Glutamatergic neuron (in vitro differentiated cells): ENCODE data around the gene ROR1. TPM values are rescaled to one million over a fixed set of nuclear protein-coding genes. Genes with fewer than 3 reads are reported as not detected.
"Not testable (repeated sequence)": the region's sequence is repeated elsewhere in the genome, so short reads cannot be mapped to it uniquely, and the experiment has no call there.

Experiments
- DNase-seq: peaks from one replicate; pipeline ENCODE4 v3.0.0; 2022
- H3K27ac Mint-ChIP-seq: one replicate; pipeline ENCODE4 v1.8.0; 2020; ENCODE audit warnings: mild to moderate bottlenecking, mixed read lengths, inconsistent platforms; ENCODE audit not compliant: unreplicated experiment
- H3K27me3 Mint-ChIP-seq: one replicate; pipeline ENCODE4 v1.8.0; 2020; ENCODE audit warnings: mild to moderate bottlenecking, moderate library complexity, mixed read lengths, inconsistent platforms; ENCODE audit not compliant: unreplicated experiment
- H3K36me3 Mint-ChIP-seq: one replicate; pipeline ENCODE4 v1.8.0; 2020; ENCODE audit warnings: mild to moderate bottlenecking, mixed read lengths, inconsistent platforms; ENCODE audit not compliant: unreplicated experiment
- H3K4me1 Mint-ChIP-seq: one replicate; pipeline ENCODE4 v1.8.0; 2020; ENCODE audit warnings: mild to moderate bottlenecking, low read depth, mixed read lengths, inconsistent platforms; ENCODE audit not compliant: unreplicated experiment
- H3K4me3 Mint-ChIP-seq: one replicate; pipeline ENCODE4 v1.8.0; 2020; ENCODE audit warnings: mild to moderate bottlenecking, mixed read lengths, inconsistent platforms; ENCODE audit not compliant: unreplicated experiment
- H3K9me3 Mint-ChIP-seq: one replicate; pipeline ENCODE4 v1.8.0; 2020; ENCODE audit warnings: mild to moderate bottlenecking, moderate library complexity, mixed read lengths, inconsistent platforms; ENCODE audit not compliant: unreplicated experiment
- total RNA-seq: library from RNA; stranded (reverse); fragmentation: NEBNext Ultra II Directional; extraction: Animal tissue kit (Norgen Biotek cat#: 25700); gene quantifications from one replicate; pipeline ENCODE4 v1.2.1, GENCODE V29; 2021; ENCODE audit not compliant: unreplicated experiment
- TF ChIP-seq, protein P1 (sequence below): fragments of 200-600 bp; sonication (generic); IDR thresholded peaks from one replicate; pipeline ENCODE4 v1.5.0; 2021; ENCODE audit not compliant: partially characterized antibody, unreplicated experiment

The ROR1 gene
- total RNA-seq, 1 donor from 2014 or later, result 11.3 TPM

DNA sequence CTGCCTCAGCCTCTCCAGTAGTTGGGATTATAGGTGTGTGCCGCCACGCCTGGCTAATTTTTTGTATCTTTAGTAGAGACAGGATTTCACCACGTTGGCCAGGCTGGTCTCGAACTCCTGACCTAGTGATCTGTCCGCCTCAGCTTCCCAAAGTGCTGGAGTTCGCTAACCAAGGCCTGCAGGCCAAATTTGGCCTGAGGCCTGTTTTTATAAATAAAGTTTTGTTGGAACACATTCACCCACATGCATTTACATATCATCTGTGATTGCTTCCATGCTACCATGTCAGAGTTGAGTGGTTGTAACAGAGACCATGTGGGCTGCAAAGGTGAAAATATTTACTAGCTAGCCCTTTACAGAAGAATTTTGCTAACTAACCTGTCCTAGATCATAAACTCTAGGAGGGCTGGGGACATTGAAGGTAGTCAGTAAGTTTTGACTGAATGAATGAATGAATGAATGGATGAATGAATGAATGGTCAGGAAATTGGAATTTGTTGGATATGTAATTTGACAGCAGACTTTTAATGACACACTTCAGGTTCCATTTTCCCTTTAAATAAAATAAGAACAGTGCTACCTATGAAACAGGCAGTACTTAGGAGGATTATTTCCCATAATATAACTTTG is 38.4 kb downstream of the ROR1 start:
- Mint-ChIP-seq H3K36me3 (peaks cover 17% of the 10 kb centered on the region), H3K4me3 (no peak overlapping the region), H3K27ac (no peak overlapping the region)

DNA sequence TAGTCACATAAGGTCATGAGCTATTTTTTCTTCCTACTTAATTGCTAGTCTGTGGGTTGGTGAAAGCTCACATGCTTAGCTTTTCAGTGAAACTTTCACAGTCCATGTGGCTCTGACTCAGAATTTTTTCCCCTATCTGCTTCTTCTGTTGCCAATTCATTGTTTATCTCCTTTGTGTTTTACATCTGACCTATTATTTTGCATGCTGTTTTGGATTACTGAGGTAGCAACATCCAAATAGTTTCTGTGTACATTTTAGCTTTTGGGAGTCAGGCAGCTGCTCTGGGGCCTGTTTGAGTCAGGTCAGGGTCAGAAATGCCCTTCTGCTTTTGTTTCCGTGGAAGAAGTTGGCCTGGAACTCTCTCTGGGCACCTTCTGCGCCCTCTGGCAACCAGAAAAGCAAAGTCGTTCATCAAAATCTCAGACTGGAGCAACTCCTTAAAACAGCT is 40.0 kb downstream of the ROR1 start:
- peaks cover 20% of the 10 kb centered on the region for H3K4me1 Mint-ChIP-seq
- no peak overlapping the region for H3K27ac Mint-ChIP-seq
- peaks cover 17% of the 10 kb centered on the region for H3K36me3 Mint-ChIP-seq
- H3K9me3 Mint-ChIP-seq, result peaks cover 7% of the 10 kb centered on the region
- no peak overlapping the region for H3K4me3 Mint-ChIP-seq
- TF ChIP-seq, protein P1, sequence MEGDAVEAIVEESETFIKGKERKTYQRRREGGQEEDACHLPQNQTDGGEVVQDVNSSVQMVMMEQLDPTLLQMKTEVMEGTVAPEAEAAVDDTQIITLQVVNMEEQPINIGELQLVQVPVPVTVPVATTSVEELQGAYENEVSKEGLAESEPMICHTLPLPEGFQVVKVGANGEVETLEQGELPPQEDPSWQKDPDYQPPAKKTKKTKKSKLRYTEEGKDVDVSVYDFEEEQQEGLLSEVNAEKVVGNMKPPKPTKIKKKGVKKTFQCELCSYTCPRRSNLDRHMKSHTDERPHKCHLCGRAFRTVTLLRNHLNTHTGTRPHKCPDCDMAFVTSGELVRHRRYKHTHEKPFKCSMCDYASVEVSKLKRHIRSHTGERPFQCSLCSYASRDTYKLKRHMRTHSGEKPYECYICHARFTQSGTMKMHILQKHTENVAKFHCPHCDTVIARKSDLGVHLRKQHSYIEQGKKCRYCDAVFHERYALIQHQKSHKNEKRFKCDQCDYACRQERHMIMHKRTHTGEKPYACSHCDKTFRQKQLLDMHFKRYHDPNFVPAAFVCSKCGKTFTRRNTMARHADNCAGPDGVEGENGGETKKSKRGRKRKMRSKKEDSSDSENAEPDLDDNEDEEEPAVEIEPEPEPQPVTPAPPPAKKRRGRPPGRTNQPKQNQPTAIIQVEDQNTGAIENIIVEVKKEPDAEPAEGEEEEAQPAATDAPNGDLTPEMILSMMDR, result no peak
- no peaks in the 10 kb centered on the region for H3K27me3 Mint-ChIP-seq
- no peak for DNase-seq

More for the DNA sequence above, 38.4 kb downstream of the ROR1 start:
- Mint-ChIP-seq H3K9me3 (peaks cover 7% of the 10 kb centered on the region), H3K27me3 (no peaks in the 10 kb centered on the region), H3K4me1 (peaks cover 34% of the 10 kb centered on the region)
- TF ChIP-seq, protein P1, result no peak
- DNase-seq, result no peak

DNA sequence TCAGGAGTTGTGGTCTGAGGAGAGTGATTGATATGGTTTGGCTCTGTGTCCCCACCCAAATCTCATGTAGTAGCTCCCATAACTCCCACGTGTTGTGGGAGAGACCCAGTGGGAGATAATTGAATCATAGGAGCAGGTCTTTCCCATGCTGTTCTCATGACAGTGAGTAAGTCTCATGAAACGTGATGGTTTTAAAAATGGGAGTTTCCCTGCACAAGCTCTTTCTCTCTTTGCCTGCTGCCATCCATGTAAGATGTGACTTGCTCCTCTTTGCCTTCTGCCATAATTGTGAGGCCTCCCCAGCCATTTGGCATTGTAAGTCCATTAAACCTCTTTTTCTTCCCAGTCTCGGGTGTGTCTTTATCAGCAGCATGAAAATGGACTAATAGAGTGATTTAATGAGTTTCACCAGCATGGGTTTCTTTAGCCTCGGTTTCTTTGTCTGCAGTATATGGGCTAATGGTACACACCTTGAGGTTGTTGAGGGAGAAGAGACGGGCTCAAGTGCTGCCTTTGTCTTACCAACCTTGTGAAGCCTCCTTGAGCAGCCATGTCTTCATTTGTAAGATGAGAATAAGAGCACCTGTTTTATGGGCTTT is 42.5 kb downstream of the ROR1 start:
- H3K4me3 Mint-ChIP-seq, H3K27me3 Mint-ChIP-seq, DNase-seq, H3K27ac Mint-ChIP-seq, H3K9me3 Mint-ChIP-seq, H3K4me1 Mint-ChIP-seq: not testable (repeated sequence)
- H3K36me3 Mint-ChIP-seq, result peaks cover 17% of the 10 kb centered on the region

DNA sequence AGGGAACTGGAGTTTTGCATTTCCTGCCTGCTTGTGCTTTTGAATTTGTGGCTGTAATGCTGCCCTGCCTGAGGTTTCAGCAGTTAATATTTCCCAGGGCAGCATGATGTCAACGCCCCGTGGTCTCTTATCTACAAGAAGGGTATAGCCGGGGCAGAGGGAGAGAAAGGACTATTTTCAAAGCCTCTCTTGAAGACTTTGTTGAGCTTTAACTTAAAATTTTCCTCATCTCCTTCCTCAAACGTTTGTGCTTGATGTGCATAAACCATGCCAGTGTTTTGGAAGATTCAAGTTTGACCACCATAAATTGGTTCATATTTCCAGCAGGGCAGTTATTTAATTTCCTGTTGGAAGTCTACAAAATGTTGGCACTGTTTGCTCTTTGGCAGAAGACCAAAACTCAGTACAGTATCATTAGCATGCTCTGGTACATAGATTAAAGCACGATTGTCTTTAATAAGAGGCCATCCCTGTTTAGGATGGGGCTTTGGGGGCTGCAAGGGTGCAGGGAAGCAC is 43.4 kb downstream of the ROR1 start:
- no peaks in the 10 kb centered on the region for H3K27me3 Mint-ChIP-seq
- TF ChIP-seq, protein P1, result no peak
- no peak overlapping the region for H3K4me3 Mint-ChIP-seq
- DNase-seq, result no peak
- peaks cover 7% of the 10 kb centered on the region for H3K9me3 Mint-ChIP-seq
- H3K36me3 Mint-ChIP-seq, result peaks cover 17% of the 10 kb centered on the region
- no peak overlapping the region for H3K27ac Mint-ChIP-seq
- no peaks in the 10 kb centered on the region for H3K4me1 Mint-ChIP-seq

DNA sequence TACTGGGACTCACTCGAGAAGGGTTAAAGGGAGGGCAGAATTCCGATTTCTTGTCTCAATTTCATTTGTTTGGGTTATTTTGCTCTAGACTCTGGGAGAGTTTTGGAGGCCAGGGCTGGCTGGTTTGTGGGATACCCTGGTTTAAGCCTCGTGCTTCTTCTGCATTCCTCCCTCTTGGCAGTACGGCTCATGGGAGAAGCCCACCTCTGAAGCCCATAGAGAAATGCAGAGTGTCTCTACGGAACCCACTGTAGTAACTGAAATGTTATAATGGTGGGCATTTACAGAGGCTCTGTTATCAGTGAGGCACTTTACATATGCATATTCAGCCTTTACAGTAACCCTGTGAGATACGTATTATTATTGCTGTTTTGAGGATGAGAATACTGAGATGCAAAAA is 43.9 kb downstream of the ROR1 start:
- Mint-ChIP-seq H3K4me3 (no peak overlapping the region), H3K36me3 (peaks cover 17% of the 10 kb centered on the region), H3K4me1 (no peaks in the 10 kb centered on the region), H3K27me3 (no peaks in the 10 kb centered on the region), H3K9me3 (peaks cover 7% of the 10 kb centered on the region), H3K27ac (no peak overlapping the region)
- TF ChIP-seq, protein P1, result no peak
- no peak for DNase-seq
